ENCODE results near the gene KCNN3.

- TF ChIP-seq CTCF (IDR thresholded peaks at IDR 0.05) = no peak
- TF ChIP-seq EZH2 (IDR thresholded peaks at IDR 0.05) = no peak
- no peak for TF ChIP-seq EZH2phosphoT487 (IDR thresholded peaks at IDR 0.05)
Measured at GRCh38 chr1:154730986-154731489, 139.0 kb downstream of the KCNN3 start.
